ENCODE data around the gene CCDC70.

The CCDC70 gene

DNA sequence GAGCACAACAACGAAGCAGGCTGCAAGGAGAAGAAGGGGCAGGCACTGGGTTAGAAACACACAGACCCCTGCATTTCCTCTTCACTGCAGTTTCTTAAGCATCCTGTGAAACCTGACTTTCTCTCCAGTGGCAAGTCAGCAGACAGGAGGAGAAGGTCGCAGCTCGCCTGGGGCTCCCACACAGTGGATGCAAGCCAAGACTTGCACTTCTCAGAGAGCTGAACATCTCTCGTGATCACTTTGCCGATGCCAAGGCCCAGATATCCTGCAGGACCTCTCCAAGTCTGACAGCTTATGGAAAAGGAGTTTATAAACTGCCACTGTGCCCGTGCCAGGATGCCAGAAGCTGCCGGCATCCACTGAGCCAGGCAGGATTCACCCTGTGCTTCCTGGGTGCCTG is 35.2 kb upstream of the CCDC70 start:
- peak in 3 of 42 donors; percentile 28 to 48 (median 33) for DNase-seq
- intact Hi-C loops (cut with DNase I) = no loop called here

DNA sequence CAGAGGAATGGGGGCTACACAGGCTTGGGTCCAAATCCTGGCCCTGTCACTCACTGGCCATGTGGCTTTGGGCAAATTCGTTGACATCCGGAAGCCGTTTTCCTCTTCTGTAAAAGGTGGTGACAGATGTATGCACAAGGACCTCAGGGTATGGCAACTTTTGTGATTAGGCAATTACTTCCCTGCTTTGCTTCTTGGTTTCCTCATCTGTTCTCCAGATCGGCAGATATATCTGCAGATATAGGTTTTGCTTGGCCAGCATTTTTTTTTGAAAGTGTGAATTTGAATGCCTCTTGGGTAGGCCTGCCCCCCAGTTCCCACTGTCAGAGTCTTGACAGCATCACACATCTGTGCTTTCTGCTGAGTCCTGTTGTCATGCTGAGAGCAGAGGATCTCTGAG is 34.5 kb upstream of the CCDC70 start:
- intact Hi-C loops (cut with DNase I) = no loop called here

DNA sequence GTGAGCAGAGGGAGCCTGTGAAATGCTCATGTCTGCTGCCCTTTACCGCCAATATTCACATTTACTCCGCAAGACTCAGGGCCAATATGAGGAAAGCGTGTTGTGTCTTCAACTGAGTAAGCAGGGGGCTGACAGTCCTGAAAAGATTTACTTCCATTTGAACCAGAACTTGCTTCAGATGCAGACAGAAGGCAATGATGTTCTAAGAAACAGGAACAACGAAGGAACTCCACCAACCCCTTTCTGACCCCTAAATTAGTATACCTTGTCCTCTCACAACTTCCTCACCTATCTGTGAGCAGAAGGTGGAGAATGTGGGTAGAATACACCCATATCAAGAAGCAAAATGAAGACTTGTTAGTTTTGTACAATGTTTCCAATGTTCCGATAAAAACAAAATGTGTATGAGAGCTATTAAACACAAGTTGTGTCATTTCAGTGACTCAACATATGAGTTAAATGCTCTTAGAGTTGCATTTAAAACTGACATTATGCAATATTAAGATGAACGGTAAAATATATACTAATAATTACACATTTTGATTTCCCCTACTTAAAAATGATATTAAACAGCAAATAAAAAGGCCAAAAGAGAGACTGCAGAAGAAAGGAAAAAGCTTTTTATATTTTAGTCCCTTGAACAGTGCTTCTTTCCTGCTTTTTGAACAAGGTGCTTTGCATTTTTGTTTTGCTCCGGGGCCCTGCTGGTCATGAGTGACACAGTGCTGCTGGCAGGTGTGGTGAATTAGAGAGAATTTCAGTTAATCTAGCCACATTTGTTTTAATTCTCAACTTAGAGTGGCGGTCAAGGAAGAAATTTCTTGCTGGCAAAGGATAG is 32.8 kb upstream of the CCDC70 start:
- DNase-seq = peak in 2 of 42 donors; percentile 1 to 6
- intact Hi-C loops (cut with DNase I) = no loop called here

More for the DNA sequence above, 34.5 kb upstream of the CCDC70 start:
- DNase-seq = peak in 2 of 42 donors; percentile 21 to 22

DNA sequence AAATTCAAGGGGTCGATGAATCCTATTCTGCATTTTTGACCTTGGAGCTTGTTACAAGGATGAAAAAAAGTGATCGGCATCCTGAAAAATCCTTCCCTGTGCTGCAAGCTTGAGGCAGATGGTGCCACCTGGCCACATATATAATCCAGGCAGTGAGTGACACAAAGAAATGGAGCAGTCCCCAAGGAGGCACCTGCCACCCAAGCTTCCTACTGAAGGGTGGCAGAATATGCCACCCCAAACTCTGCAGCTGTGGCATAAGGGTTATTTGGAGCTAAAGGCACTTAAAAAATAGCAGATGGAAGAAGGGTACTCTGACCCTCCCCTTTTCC is 32.2 kb upstream of the CCDC70 start:
- no peak for DNase-seq
- intact Hi-C loops (cut with DNase I) = no loop called here

DNA sequence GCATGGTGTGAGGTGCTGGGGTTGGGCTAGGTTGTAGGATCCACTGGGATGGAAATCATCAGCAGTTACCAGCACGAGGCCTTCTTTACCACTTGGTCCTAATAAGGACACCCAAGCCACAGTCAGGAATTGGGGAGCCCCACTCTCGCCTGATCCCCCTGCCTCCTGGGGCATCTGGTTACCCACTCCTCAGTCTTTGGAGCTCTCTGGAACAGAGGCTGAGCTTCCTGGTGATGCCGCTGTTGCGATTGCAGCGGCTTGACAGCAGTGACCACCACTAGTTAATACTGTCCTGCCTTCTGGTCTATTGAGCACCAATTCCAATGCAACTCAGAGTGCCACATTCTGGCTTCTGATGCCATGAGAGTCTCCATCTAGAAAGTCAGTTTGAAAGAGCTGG is 30.2 kb upstream of the CCDC70 start:
- DNase-seq = peak in 2 of 42 donors; percentile 2 to 17
- intact Hi-C loops (cut with DNase I) = no loop called here

DNA sequence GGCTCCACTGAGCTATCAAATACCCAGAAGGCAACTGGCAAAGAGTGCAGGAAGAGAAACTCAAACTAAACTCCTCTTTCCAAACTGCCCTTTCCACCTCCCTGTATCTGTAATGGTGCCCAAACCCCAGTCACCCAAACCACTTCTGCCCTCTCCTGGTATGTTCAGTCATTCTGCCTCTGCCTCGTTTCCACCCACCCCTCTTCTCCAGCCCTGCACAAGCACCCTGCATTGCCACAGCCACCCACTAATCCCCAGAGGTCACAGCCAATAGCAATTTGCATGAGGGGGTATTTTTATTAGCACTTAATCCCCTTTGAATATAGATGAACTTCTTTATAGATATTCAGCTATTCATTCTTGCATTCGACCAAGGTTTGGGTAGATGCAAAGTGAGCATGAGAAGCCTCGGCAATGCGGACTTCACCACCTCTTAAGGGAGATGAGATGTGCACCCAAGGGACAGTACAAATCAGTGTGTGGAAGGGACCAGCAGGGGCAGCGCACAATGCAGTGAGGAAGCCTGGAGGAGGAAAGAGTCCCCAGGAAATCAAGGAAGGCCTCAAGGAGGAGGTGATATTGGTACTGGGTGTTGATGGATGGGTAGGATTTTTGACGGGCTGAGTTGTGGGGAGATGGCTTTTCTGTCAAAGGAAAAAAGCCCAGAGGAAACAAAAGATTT is 29.2 kb upstream of the CCDC70 start:
- DNase-seq = peak in 19 of 42 donors; percentile 11 to 63 (median 48)
- intact Hi-C loops (cut with DNase I) = no loop called here

DNA sequence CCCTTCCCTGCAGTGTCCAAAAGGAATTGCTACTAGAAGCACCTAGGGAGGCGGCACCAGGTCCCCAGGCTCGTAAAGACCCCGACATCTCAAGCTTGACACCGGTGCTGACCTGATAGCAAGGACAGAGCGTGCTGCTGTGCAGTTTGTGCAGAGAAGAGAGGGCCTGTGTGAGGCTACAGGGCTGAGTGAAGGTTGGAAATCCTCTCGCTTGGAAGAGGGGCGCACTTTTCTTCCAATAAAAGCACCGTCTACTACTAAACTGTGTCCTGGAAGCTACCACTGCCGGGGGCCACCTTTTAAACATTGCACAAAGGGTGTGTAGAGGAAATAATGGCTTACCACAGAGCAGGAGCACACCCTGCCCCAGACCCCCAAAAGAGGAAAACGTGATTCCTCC is 27.8 kb upstream of the CCDC70 start:
- intact Hi-C loops (cut with DNase I) = no loop called here

DNA sequence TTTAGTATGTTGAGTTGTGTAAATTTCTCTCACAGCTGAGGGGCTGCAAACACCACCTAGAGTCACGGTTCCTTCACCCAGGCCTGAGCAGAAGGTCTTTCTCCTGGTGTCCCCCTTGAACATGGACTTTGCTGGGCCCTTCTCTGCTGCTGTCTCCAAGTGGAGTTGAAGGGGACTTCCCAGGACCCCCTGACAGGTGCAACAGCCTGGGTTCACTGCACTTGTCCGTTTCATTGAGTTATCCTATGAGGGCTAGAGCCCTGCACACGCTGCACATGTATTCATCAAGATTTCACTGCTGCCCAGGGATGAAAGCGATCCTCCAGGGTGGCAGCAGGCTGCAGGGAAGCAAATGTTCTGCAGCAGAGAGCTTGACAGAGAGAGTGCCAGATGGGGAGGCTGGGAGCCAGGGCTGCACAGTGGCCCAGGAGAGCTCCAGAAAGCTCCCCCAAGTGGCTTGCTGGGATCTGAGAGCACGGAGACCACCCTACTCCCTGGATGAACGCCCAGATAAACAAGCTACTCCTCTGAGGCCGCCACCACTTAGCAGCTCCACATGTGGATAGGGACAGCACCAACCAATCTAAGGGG is 27.1 kb upstream of the CCDC70 start:
- intact Hi-C loops (cut with DNase I) = no loop called here
- DNase-seq = peak in 2 of 42 donors; percentile 1 to 22

More for the DNA sequence above, 27.8 kb upstream of the CCDC70 start:
- DNase-seq = peak in 1 of 42 donors; percentile 32

DNA sequence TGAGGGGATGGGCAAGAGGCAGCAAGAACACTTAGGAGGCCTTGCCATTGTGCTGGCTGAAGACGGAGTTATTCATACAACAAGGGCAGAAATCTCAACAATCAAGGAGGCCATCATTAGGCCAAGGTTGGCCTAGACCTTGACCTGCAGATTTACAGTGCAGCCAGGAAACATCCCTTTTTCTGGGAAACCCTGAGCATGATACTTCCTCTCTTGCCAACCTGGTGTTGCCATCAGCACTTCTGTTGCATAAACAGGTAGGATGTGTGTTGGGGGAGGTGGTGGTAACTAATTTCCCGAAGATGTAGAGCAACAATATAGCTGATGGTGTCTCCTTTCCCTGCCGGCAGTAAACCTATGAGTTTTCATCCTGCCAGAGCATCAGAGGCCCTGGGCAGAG is 24.8 kb upstream of the CCDC70 start:
- no peak for DNase-seq
- intact Hi-C loops (cut with DNase I) = no loop called here

DNA sequence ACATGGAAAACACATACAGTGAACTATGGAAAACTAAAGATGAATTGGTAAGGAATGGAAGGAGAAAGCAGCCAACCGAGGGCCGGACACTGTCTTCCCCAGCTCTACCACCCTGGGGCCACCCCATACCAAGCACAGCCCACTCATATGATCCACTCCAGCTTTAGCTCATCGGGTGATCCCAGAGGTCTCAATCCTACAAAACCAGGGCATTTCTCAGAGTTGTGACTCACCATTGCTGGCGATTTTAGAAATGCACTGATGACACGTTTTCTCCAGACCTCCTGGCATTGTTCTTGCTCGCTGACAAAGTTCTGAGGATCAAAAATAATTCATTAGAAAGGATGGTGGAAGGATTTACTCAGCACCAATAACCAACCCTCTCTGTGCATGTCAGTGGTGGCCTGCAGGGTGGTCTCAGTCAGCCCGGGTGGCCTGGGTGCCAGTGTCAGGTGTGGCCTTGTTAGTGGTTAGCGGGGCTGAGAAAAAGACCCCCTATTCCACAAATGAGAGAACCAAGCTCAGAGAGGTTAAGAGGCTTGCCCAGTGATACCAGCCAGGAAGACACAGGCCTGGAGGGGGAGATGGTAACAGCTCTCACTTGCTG is 23.4 kb upstream of the CCDC70 start:
- intact Hi-C loops (cut with DNase I) = no loop called here

DNA sequence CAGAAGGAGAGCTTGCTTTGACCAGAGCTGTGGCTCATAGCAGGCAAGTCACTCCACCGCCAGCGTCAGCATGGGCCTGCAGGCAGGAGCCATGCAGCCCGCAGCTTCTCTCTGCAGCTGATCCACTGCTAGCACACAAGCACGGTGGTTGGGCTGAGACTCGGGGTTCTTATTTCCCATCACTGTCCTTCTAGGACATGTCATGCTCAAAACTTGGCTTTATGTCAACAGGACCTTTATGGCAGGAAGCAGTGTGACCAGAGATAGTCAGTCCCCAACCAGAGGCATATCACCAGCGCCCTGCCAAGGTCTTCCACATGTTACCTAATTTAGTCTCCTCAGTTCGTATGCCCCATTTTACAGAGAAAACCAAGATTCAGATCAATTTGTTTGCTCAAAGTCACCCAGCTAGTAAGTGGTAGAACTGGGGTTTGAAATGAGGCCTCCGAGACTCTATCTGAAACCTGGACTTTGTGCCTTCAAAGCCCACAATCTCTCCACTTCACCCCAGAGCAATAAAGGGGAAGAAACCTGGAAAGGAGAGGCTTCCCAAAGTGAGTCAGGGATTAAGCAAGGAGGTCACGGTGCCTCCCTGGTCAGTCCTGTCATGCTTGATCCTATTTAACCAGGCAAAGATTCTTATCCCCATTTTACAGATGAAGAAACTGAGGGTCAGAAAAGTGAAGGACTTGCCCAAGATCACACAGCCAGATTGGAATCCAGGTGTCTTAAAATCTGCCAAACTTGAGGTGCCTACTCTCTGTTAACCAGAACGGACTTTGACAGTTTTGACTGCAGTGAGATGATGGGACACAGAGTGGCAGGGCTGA is 21.8 kb upstream of the CCDC70 start:
- DNase-seq = no peak
- intact Hi-C loops (cut with DNase I) = no loop called here

More for the DNA sequence above, 23.4 kb upstream of the CCDC70 start:
- no peak for DNase-seq

DNA sequence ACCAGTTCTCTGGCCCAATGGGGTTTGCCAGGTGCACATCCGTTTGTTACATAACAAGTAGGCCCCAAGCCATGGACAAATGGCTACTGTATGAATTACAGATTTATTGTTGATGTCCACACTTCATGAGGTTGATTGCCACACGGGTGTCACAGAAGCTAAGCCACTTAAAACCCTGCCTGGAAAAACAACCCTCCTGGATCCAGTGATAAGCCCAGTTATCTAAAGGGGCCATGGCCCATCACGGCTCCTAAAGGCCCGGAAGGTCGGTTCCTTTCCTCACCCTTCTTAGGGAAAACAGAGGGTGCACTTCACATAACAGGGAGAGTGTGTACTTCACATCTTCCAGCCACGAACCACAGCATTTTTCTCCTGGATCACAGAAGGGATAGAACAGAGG is 20.9 kb upstream of the CCDC70 start:
- peak in 1 of 42 donors; percentile 39 for DNase-seq
- intact Hi-C loops (cut with DNase I) = no loop called here

DNA sequence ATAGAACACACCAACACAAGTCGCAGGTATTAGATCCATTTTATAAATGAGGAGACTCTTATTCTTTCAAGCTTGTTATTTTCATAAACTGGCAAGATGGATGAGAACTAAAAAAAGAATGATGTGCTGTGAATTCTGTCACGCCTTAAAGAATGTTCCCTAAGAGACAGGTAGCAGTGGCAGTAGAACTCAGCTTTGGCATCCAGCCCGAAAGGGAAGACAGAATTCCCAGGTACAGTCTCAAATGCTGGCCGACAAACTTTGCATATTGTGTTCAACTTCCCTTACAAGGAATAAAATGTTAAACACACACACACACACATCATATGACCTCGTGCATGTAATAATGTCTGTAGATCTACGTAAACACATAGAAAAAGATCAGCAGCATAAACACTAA is 20.0 kb upstream of the CCDC70 start:
- intact Hi-C loops (cut with DNase I) = no loop called here
- peak in 22 of 42 donors; percentile 21 to 70 (median 41) for DNase-seq

DNA sequence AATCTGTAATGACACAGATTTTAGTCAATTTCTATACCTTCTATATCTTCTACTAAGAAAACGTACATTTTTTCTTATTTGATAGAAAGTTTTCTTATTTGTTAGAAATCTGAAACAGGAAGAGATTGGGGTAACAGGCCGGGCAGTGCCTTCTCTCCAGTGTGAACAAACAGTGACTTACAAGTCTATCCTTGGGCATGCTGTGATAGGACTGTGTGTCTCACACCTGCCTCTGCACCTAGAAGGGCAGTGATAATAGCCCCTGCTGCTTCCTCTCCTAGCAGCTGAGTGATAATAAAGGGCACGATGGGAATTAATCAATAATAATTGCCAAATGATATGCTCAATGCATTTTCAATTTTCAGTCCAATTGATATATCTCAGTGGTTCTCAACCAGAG is 18.2 kb upstream of the CCDC70 start:
- intact Hi-C loops (cut with DNase I) = no loop called here
- DNase-seq = no peak

DNA sequence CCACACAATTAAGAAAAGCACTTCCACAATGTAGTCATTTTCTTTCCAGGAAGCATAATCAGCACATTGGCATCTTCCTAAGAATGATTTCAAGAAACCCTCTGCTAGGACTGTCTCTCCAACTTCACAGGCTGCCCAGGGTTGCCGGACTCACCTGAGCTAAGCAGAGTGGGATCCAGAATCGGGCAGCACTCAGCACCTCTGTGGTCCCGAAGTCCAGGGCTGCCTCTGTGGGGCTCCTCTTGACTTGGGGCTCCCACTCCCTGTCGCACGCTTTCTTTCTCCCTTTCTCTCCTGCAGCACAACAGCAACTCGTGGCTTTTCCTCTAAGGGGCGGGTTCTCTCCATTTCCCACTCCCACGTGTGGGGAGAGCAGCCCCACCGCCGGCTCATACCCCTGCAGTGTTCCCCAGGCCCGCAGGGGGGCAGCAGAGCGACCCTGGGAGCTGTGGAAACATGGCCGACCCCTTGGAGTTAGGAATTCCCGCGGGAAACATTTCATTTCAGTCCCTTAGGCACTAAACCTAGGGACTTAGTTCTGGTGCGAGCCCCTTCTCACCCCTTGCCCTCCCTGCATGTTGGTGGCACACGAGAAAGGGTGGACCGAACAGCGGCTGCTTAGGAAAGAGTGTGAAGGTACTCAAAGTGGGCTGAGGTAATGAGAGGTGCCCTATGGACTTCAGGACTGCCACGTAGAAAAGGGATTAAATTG is 16.8 kb upstream of the CCDC70 start, which contains the start of gene TMEM272:
Gene TMEM272, minus strand, starts transcription at position 316 of the 712 bp plus-strand sequence. CDS start 6,647 bp downstream, outside the sequence.
- intact Hi-C loops (cut with DNase I) = no loop called here
- DNase-seq = peak; percentile 57 to 93 (median 85)

DNA sequence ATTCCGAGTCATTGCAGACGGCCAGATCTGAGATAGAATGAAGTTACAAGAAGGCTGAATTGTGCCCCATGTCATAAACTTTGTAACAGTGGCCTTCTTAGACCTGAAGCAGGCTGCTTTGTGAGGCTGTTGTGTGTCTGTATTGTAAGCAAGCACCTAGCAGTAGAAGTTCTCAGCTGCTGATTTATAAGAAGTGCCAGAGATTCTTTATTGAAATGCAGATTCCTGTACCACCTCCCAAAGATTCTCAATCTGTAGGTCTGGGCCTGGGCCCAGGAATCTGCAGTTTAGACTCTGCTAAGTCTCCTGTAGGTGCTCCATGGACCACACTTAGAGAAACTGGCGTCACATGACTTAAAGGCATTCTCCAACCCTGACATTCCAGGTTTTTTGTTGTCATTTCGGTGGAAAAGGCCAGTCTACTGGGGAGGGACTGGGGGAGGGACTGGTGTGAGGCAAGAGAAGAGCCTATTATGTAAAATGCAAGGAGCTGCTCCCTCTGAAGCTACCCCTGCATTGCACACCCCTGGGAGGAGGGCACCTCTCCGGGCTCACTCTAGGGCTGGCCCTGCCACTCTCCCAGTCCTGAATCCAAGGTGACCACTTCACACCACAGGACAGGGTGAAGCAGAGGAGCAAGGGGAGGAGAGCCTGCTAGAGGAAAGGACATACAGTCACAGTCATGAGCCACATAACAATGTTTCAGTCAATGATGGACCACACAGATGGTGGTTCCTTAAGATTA is 16.0 kb upstream of the CCDC70 start:
- no peak for DNase-seq
- intact Hi-C loops (cut with DNase I) = no loop called here

DNA sequence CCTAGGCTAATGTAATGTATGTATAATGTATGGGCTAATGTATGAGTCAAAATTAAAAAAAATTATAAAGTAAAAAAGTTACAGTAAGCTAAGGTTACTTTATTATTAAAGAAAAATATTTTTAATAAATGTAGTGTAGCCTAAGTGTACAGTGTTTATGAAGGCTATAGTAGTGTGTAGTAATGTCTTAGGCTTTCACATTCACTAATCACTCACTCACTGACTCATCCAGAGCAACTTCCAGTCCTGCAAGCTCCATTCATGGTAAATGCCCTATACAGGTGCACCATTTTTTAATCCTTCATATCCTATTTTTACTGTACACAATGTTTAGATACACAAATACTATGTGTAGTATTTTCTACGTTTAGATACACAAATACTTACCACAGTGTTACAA is 15.0 kb upstream of the CCDC70 start:
- intact Hi-C loops (cut with DNase I) = no loop called here
- no peak for DNase-seq

Measured in head of caudate nucleus (tissue), 42 donors.